Measurements from ENCODE around the gene UBE2S.

UBE2S gene

DNA sequence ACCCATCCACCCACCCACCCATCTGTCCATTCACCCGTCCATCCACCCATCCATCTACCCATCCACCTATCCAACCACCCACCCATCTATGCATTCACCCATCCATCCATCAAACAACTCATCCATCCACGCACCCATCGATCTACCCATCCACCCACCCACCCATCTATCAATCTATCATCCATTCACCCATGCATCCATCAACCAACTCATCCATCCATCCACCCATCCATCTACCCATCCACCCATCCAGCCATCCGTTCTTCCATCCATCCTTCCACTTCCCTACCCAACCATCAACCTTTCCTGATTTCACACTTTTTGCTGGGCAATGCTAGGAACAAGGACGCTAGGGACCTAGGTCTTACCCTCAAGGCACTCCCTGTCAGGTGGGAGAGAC lies 25.6 kb downstream of the UBE2S start:
- no peak for DNase-seq

DNA sequence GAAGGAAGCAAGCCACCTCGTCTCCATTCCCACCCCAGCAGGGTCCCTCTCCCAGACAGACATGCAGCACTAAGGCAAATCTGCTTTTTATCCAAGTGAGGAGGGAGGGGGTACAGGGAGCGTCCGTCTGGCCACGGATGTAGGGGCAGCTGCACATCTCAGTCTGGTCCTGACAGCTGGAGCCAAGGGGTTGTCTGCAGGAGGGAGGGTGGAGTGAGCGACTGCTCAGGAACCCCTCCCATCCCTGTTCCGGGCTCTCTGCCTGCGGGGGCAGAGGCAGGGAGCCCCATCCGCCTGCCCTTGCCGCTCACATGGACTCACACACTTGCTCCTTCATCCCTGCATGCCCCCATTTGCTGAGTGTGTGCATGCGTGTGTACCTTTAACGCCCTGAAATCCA lies 28.4 kb downstream of the UBE2S start:
- no peak for DNase-seq

- DNase-seq, result no peak
These were observed 30.0 kb downstream of the UBE2S start for GRCh38 chr19:55377356-55378131.

DNA sequence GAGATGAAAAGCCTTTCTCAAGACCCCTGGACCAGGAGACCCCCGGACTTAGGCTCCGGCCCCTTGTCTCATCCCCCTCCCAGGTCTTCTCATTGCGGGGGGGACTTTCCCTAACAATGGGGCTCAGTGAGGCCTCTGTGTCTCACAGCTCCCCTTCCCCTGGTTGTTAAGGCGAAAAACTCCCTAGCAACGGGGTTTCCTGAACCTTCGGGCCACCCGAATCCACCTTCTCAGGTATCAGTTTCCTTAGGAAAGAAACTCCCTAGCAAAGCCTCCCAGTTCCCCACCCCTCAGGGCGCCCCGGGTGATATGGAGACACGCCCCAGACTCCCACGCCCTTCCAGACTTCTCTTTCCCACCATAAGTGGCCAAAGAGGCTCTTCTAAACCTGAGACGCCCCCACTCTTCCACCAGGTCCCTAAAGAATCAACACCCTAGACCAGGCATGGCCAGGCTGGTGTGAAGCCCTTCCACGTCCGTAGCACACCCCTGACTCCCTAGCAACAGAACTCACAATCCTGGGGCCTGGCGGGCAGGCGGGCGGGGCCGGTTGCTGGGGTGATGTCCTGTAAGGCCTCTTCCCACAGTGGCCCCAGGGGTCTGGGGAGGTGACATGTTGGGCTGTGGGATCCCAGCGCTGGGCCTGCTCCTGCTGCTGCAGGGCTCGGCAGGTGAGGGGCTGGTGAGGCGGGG lies 31.2 kb downstream of the UBE2S start, which contains the start of gene TMEM190:
TSS of gene TMEM190 (plus strand) at position 586 of the 693 bp plus-strand sequence. CDS start at position 614, 28 bp downstream.
- peak; percentile 35 for DNase-seq

DNA sequence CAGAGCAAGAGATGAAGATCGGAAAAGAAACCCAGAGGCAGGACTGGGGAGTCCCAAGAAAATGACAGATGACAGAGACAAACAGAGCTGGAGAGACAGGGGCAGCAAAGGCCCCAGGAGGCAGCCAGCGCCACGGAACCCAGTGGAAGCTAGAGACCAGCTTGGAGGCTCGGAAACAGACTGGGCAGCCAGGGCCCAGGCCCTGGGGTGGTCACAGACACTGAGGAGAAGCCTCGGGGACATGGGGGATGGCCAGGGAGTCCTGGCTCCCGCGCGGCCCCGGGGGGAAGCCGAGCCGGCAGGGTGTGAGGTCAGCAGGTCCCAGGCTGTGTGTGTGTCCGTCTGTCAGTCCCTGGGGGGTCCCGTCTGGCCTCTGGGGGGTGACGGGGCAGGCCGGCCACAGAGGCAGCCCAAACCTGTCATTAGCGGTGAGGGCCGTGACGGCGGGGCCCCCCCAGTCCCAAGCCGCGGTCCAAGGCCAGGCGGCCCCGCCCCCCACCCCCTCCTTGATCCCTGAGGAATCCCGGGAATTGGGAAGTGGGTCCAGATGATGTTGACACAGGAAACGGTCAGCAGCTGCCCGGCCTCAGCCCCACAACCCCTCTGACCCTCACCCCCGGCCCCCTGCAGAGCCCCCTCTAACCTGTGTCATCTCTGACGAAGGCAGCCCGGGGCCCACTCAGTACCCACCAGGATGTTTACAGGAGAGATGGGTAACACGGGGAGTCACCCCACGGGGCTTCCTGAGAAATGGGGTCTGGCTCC lies 33.4 kb downstream of the UBE2S start:
- no peak for DNase-seq

DNA sequence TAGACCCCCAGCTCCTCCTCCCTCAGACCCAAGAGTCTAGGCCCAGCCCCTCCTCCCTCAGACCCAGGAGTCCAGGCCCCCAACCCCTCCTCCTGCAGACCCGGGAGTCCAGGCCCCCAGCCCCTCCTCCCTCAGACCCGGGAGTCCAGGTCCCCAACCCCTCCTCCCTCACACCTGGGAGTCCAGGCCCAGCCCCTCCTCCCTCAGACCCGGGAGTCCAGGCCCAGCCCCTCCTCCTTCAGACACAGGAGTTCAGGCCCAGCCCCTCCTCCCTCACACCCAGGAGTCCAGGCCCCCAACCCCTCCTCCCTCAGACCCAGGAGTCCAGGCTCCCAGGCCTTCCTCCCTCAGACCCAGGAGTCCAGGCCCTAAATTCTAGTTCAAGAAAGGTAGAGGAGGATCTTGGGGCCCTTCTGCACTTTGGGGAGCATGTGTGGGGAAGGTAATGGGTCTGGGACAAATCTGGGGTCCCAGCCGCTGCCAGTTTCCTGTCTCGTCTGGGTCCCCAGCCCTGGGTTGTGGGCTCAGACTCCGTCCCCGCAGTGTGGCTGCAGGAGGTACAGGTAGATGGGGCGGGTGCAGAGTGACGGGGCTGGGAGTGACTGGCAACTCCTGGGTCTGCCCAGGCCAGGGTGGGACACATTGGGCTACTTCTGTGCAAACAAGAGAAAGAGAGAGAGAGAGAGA lies 34.1 kb downstream of the UBE2S start:
- DNase-seq, result no peak

- DNase-seq, result no peak
These were observed 35.1 kb downstream of the UBE2S start for GRCh38 chr19:55372316-55373081.

DNA sequence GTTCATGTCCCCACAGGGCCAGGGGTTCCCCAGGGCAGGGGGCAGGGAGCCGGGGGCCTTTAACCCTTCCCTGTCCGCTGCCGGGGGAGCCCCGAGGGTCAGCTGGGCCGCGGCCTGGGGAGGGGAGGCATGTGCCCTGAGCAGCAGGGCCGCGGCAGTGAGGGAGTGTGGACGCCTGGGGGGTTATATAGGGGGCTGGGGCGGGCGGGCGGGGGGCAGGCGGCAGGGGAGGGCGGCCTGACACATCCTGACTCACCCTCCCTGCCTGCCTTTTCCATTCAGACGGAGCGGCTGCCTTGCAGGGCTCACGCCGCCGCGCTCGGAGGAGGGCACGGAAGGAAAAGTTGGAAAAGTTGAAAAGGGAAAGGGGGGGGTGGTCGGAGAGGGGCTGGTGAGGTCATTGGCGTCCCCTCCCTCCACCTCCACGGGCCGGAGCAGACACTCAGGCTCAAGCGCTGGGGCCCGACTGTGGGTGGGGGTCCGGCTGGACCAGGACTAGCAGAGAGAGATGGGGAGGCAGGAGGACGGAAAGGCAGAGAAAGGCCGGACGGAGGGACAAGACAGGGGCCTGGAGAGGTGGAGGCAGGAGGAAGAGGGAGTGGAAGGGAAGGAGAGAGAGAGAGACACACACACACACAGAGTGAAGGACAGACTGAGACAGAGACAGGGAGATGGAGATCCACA lies 37.1 kb downstream of the UBE2S start, which contains the start of gene IL11:
TSS of gene IL11 (minus strand) at position 159 of the 684 bp plus-strand sequence. CDS start at position 6, 153 bp downstream.
- no peak for DNase-seq

DNA sequence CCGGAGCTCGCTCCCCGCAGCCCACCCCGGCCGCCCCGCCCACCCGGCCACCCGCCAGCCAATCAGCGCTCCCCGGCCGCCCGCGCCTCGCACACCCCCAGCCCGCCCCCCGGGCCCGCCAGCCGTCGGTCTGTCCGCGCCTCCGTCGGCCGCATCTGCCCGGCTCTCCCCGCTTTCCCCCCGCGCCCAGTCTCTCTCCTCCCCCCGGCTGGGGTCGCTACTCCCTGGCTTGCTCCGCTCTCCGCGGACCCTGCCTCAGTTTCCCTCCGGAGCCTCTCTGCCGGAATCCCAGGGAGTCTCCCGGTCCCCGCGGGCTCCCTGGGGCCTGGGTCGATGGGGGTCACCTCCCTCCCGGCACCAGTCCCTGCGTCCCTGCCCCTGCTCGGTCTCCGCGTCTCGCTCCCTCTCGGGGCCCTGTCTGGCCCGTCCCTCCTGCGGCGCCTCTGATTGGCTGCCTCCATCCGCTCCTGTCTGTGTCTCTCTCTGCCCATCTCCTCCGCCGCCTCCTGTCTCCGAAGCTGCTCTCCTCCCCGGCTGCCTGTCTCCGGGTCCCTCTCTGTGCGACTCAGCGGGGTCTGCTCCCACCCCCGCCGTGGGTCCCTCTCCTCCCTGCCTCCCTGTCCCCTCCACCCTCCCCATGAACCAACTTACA lies 37.8 kb downstream of the UBE2S start:
- DNase-seq, result peak; percentile 58

DNA sequence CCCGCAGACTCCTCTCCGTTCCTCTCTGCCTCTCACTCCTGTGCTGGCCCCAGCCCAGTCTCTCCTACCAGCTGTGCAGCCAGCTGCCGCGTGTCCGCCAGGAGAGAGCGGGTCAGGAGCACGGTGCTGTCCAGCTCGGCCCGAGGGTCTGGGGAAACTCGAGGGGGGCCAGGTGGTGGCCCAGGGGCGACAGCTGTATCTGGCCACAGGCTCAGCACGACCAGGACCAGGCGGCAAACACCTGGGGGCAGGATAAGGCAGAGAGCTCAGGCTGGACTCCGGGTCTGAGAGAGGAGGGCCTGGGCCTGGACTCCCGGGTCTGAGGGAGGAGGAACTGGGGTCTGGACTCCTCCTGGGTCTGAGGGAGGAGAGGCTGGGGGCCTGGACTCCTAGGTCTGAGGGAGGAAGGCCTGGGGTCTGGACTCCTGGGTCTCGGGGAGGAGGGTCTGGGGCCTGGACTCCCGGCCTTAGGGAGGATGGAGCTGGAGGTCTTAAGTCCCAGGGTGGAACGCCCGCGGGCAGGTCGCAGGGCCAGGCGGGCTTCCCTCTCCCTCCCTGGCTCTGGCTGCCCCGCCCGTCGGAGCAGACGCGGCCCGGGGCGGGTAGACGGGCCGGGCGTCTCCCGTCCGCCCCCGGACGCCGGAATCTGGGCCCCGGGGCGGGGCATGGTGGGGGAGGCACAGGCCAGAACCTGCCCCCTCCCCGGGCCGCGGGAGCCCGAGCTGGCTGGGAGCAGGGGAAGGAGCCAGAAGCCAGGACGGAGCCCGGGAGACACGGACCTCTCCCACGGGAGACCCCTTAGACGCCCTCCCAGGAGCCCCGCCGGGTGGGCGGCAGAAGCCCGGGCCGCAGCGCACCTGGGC lies 38.7 kb downstream of the UBE2S start:
- no peak for DNase-seq

DNA sequence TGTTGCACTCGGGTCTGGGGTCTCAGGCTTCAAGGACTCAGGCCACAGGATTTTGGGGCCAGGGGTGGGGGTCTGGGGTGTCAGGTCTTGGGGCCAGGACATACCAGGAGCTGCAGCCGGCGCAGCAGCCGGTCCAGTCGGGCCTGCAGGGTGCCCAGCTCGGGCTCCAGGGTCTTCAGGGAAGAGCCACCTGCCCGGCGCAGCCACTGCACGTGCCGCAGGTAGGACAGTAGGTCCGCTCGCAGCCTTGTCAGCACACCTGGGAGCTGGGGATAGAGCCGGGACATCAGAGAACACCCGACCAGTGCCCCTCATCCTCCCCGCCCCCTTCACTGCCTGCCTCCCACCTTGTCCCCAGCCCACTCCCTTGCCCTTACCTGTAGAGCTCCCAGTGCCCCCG lies 39.5 kb downstream of the UBE2S start:
- no peak for DNase-seq

DNA sequence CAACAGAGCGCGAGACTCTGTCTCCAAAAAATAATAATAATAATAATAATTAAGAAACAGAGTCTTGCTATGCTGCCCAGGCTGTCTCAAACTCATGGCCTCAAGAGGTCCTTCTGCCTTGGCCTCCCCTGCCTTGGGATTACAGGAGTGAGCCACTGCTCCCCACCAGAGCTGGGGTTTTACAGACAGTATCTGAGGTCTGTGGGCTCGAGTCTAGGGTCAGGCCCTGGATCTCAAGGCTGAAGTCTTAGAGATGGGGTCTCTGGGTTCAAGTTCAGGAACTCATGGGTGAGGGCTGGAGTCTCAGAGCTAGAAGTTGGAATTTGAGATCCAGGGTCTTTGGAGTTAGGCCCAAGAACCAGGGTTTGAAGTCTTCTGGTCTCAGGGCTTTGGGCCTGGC lies 40.8 kb downstream of the UBE2S start:
- no peak for DNase-seq

DNA sequence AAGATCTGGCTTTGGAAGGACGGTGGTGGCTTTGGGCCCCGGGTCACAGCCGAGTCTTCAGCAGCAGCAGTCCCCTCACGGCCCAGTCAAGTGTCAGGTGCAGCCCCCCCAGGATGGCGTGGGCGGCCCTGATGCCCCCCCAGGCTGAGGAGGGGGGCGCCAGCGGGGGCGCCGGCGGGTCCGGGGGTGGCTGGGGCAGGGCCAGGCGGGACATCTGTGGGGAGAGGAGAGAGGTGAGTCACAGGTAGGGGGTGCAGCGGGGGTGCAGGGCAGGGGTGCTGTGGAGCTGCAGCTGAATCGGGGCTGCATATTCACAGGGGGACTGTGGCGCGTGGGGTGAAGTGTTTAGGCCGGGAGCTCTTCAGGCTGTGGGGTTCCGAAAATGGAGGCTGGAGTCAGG lies 41.6 kb downstream of the UBE2S start:
- no peak for DNase-seq

DNA sequence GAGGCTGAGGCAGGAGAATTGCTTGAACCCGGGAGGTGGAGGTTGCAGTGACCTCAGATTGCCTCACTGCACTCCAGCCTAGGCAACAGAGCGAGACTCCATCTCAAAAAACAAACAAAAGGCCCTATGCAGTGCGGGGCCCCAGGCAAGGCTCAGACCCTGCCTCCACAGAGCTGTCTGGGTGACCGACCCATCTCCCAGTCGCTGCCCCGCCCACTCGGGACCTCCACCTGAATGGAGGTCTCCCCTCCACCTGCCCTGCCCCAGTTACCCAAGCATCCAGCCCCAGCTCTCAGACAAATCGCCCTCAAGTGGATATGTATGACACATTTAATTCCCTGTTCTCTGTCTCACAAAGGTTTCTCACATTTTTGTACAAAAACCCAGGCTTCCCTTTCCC lies 42.3 kb downstream of the UBE2S start:
- DNase-seq, result no peak

DNA sequence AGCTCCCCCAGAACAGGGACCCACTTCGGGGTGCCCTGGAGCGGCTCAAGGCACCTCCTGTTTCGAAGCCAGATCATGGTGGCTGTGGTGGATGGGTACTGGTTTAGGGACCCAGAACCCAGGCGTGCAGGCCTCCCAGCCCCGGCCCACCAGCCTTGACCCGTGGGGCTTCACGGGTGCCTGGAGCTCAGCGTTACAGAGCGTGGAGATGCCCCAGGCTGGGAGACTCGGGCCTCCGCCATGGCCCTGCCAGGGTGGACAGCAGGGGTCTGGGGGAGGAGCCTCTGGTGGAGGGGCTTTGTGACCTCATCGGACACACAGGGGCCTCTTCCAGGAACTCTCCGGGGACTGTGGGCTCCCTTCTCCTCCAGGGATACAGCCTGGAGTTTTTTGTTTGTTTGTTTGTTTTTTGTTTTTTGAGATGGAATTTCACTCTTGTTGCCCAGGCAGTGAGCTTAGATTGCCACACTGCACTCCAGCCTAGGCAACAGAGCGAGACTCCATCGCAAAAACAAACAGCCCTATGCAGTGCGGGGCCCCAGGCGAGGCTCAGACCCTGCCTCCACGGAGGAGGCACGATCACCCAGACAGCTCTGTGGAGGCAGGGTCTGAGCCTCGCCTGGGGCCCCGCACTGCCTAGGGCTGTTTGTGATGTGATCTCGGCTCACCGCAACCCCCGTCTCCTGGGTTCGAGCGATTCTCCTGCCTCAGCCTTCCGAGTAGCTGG lies 44.4 kb downstream of the UBE2S start, which contains the start of gene GARIN5B:
TSS of gene GARIN5B (minus strand) at position 271 of the 727 bp plus-strand sequence. CDS start at position 77, 194 bp downstream.
- no peak for DNase-seq

- no peak for DNase-seq
These were observed 45.2 kb downstream of the UBE2S start for GRCh38 chr19:55362174-55362989.

- DNase-seq, result no peak
These were observed 46.7 kb downstream of the UBE2S start for GRCh38 chr19:55360902-55361301.

All from hematopoietic multipotent progenitor cell treated with erythropoietin and hydrocortisone succinate and interleukin-3 and kit ligand, for 4 days (in vitro differentiated cells).